K562 (cell line): ENCODE measurements around the gene TACR2. TPM values are rescaled to one million over a fixed set of nuclear protein-coding genes. Genes with fewer than 3 reads are reported as not detected.
A peak's percentile ranks its signal among the peaks of the same experiment; 100 is the strongest.

Source experiments
- AFF1 ChIP-seq, 2 experiments: fragments of 450-650 bp; IDR thresholded peaks; 2 replicates each; pipeline ENCODE4 v1.6.1; 2018; ENCODE audit warnings: mild to moderate bottlenecking in 2 of 2, low read depth in 1 of 2; ENCODE audit not compliant: partially characterized antibody in 2 of 2
- CTBP1 ChIP-seq: fragments of 450-650 bp; IDR thresholded peaks from 2 replicates; pipeline ENCODE4 v1.6.1; 2016; ENCODE audit warnings: borderline replicate concordance
- IFI16 ChIP-seq: fragments of 250-450 bp; sonication (Bioruptor Pico); IDR thresholded peaks from 2 replicates; pipeline ENCODE4 v2.1.2; 2022; ENCODE audit warnings: mild to moderate bottlenecking, inconsistent platforms
- JUND ChIP-seq, 2 experiments: IDR thresholded peaks; 2 replicates in 1 of 2; 3 replicates in 1 of 2; pipeline ENCODE4 v1.6.1; 2011; ENCODE audit warnings: borderline replicate concordance in 2 of 2, low read depth in 2 of 2, low read length in 2 of 2, improper control_type of control experiment in 1 of 2, missing biosample characterization in 1 of 2, missing genetic modification characterization in 1 of 2, missing genetic modification reagents in 1 of 2
- KLF16 ChIP-seq: IDR thresholded peaks from 2 replicates; pipeline ENCODE4 v1.6.1; 2016; ENCODE audit warnings: antibody characterized with exemption
- MYNN ChIP-seq, 2 experiments: sonication (generic); formaldehyde crosslinking in 1 of 2; IDR thresholded peaks; 2 replicates each; pipeline versions ENCODE4 v1.5.0 to v1.6.1; 2016 to 2020; ENCODE audit warnings: antibody characterized with exemption in 1 of 2, missing genetic modification reagents in 1 of 2
- NFATC3 ChIP-seq: fragments of 450-650 bp; IDR thresholded peaks from 2 replicates; pipeline ENCODE4 v1.6.1; 2017; ENCODE audit warnings: mild to moderate bottlenecking
- POLR2A ChIP-seq: fragments of 450-650 bp; conservative IDR thresholded peaks from 2 replicates; pipeline ENCODE4 v1.6.1; 2016
- SIX5 ChIP-seq, 2 experiments: IDR thresholded peaks; 2 replicates each; pipeline ENCODE4 v1.6.1; 2011; ENCODE audit warnings: low read length in 2 of 2, borderline replicate concordance in 1 of 2, low read depth in 1 of 2, mild to moderate bottlenecking in 1 of 2, moderate library complexity in 1 of 2; ENCODE audit not compliant: insufficient read depth in 1 of 2
- SNAPC5 ChIP-seq: fragments of 250-450 bp; sonication (Bioruptor Pico); IDR thresholded peaks from 2 replicates; pipeline ENCODE4 v1.8.0; 2021; ENCODE audit warnings: moderate library complexity, mild to moderate bottlenecking, inconsistent platforms
- SRF ChIP-seq, 2 experiments: fragments of 250-450, 450-650 bp in 1 of 2; sonication (Bioruptor Pico) in 1 of 2; sonication (generic) in 1 of 2; formaldehyde crosslinking; IDR thresholded peaks; 2 replicates each; pipeline versions ENCODE4 v1.5.0 to v1.5.1; 2020 to 2022; ENCODE audit warnings: mild to moderate bottlenecking in 1 of 2, missing genetic modification reagents in 1 of 2
- SUPT5H ChIP-seq: fragments of 450-650 bp; IDR thresholded peaks from 2 replicates; pipeline ENCODE4 v1.6.1; 2016
- YY1 ChIP-seq, 3 experiments: IDR thresholded peaks; 2 replicates each; pipeline ENCODE4 v1.6.1; 2011; ENCODE audit warnings: low read length in 2 of 3, mild to moderate bottlenecking in 2 of 3, moderate library complexity in 2 of 3, borderline replicate concordance in 1 of 3, control low read depth in 1 of 3, low read depth in 1 of 3; ENCODE audit not compliant: insufficient read depth in 3 of 3, insufficient replicate concordance in 2 of 3, control insufficient read depth in 1 of 3, insufficient read length in 1 of 3; ENCODE audit errors: extremely low read depth in 1 of 3
- ZBTB1 ChIP-seq: sonication (generic); formaldehyde crosslinking; IDR thresholded peaks from 2 replicates; pipeline ENCODE4 v1.8.1; 2023; ENCODE audit warnings: missing genetic modification reagents, low read depth, mild to moderate bottlenecking, borderline replicate concordance
- ZBTB34 ChIP-seq: fragments of 250-450 bp; sonication (Bioruptor Pico); IDR thresholded peaks from 2 replicates; pipeline ENCODE4 v1.8.0; 2021; ENCODE audit warnings: mild to moderate bottlenecking, moderate library complexity
- ZNF165 ChIP-seq: fragments of 250-450 bp; sonication (Bioruptor Pico); IDR thresholded peaks from 2 replicates; pipeline ENCODE4 v1.4.0; 2020; ENCODE audit warnings: borderline replicate concordance
- ZNF444 ChIP-seq: fragments of 250-450 bp; sonication (Bioruptor Pico); IDR thresholded peaks from 2 replicates; pipeline ENCODE4 v1.4.0; 2020; ENCODE audit warnings: mild to moderate bottlenecking, moderate library complexity
- polyA plus RNA-seq, 8 experiments: library from polyadenylated mRNA; depleted of rRNA in 4 of 8; stranded (reverse) in 5 of 8; unstranded in 3 of 8; fragments of >200 nt; fragmentation: Nextera tagmentation in 2 of 8; fragmentation: Illumina TruSeq in 1 of 8; extraction: Ambion mirVana in 2 of 8; extraction: Trizol in 1 of 8; gene quantifications; 2 replicates each; pipeline versions ENCODE4 v1.2.1 to v1.2.3, GENCODE V29; 2011 to 2014; ENCODE audit warnings: inconsistent platforms in 1 of 8, missing spikeins in 1 of 8
- total RNA-seq, 7 experiments: library from RNA; depleted of rRNA in 6 of 7; stranded (reverse); fragments of >200 nt in 6 of 7; fragmentation: Illumina TruSeq in 2 of 7; extraction: Trizol in 2 of 7; gene quantifications; 2 replicates each; pipeline versions ENCODE4 v1.2.1 to v1.2.3, GENCODE V29; 2011 to 2021; ENCODE audit warnings: low replicate concordance in 1 of 7

TACR2 gene
- total and polyA plus RNA-seq, 9 of the 15 experiments (the other 6 are each of a cell fraction or from before 2014, with no cell fraction given), result not detected

- TF ChIP-seq SRF (CRISPR knock-in tag; IDR thresholded peaks at IDR 0.05), result peak in 1 of 2 experiments; percentile 82; a peak in 2 of 4 replicates
- TF ChIP-seq ZNF444 (CRISPR knock-in tag), result no peak
- peak; percentile 85 for TF ChIP-seq MYNN (IDR thresholded peaks at IDR 0.05)
- TF ChIP-seq MYNN (CRISPR knock-in tag; IDR thresholded peaks at IDR 0.05), result no peak
- no peak for TF ChIP-seq SNAPC5 (CRISPR knock-in tag)
- peak; percentile 16 to 44 for TF ChIP-seq AFF1 (IDR thresholded peaks at IDR 0.05; ENCODE audit: low read depth in 1 of 2, partially characterized antibody in 2 of 2)
- peak in 2 of 3 experiments; percentile 71 to 78 for TF ChIP-seq YY1 (IDR thresholded peaks at IDR 0.05; ENCODE audit: borderline replicate concordance in 1 of 3, control insufficient read depth in 1 of 3, extremely low read depth in 1 of 3, insufficient read depth in 3 of 3, insufficient read length in 1 of 3, insufficient replicate concordance in 2 of 3, low read depth in 1 of 3, low read length in 2 of 3)
- TF ChIP-seq ZBTB1 (CRISPR knock-in tag), result no peak
- TF ChIP-seq ZNF165, result no peak
- peak; percentile 68 for TF ChIP-seq SUPT5H
- 0 out of 2 replicates have a peak, but pooled peaks have one; percentile 67 for TF ChIP-seq ZBTB34 (CRISPR knock-in tag)
- TF ChIP-seq POLR2A, result peak; percentile 66
- no peak for TF ChIP-seq IFI16 (CRISPR knock-in tag)
- 0 out of 2 replicates have a peak, but pooled peaks have one; percentile 5 for TF ChIP-seq JUND (IDR thresholded peaks at IDR 0.05; ENCODE audit: borderline replicate concordance, low read depth, low read length)
- TF ChIP-seq JUND (tag; IDR thresholded peaks at IDR 0.05; ENCODE audit: borderline replicate concordance, low read depth, low read length), result no peak; the same call in 2 of the 3 replicates
- peak; percentile 75; the same call in 1 of the 2 replicates for TF ChIP-seq CTBP1
- peak; percentile 60 for TF ChIP-seq KLF16
- no peak for TF ChIP-seq SIX5 (IDR thresholded peaks at IDR 0.05; ENCODE audit: borderline replicate concordance in 1 of 2, insufficient read depth in 1 of 2, low read depth in 1 of 2, low read length in 2 of 2)
- TF ChIP-seq NFATC3, result no peak
Observed at GRCh38 chr10:69408318-69409175, 8.2 kb downstream of the TACR2 start (continued).
